ENCODE results near the gene LITAFD. TPM values are rescaled to one million over a fixed set of nuclear protein-coding genes. Genes with fewer than 3 reads are reported as not detected.
"Not testable (repeated sequence)": the region's sequence is repeated elsewhere in the genome, so short reads cannot be mapped to it uniquely, and the experiment has no call there.

The LITAFD gene
- total RNA-seq, result not detected

GRCh38 chr16:8882041-8882617, at the start of gene LITAFD:
Gene LITAFD, plus strand, starts transcription at chr16:8882351. Its CDS starts 2,005 bp downstream, at chr16:8884356.
- no peak within 1 kb of the TSS for H3K4me3 ChIP-seq
- no peaks in the 10 kb centered on the region for H3K36me3 ChIP-seq
- H3K4me1 ChIP-seq, result peaks cover 11 to 42% (median 34%) of the 10 kb centered on the region in 4 donors
- WGBS, 2 donors (ENCODE audit: low coverage in 1 of 2), result 74% methylated on average over 10 of the region's 10 CpGs; no CpG with 5 or more reads in 1 of the 2 donors
- no peaks in the 10 kb centered on the region for H3K27me3 ChIP-seq
- H3K9me3 ChIP-seq, result no peaks in the 10 kb centered on the region
- TF ChIP-seq POLR2AphosphoS5 (IDR thresholded peaks at IDR 0.05) (no peak), CTCF (IDR thresholded peaks at IDR 0.05) (no peak), EP300 (IDR thresholded peaks at IDR 0.05; ENCODE audit: low read depth) (no peak), POLR2A (IDR thresholded peaks at IDR 0.05) (no peak)
- no peak for DNase-seq
- intact Hi-C loops (cut with DNase I; ENCODE audit: low total_unique reads) (loop anchor here (5.0 kb wide), 2 partner anchors 215 to 315 kb away; no protein-coding TSS in a partner anchor), in situ Hi-C loops (cut with MboI; ENCODE audit: low pct_ligation_motif_present in 1 of 4, low pct_unique_long_range_greater_than_20kb in 1 of 4, low sequenced_read_pairs in 3 of 4) (loop anchor here (5.0 to 25.0 kb wide), 4 partner anchors 217 to 315 kb away; partner anchors contain the start of gene ABAT (in 1 of the 4))
- H3K27ac ChIP-seq, result no peak within 1 kb of the TSS

GRCh38 chr16:8832717-8833105, 49.4 kb upstream of the LITAFD start:
- DNase-seq, result no peak
- no peak overlapping the region for H3K27ac ChIP-seq
- H3K4me3 ChIP-seq, result no peak overlapping the region
- TF ChIP-seq EP300 (IDR thresholded peaks at IDR 0.05; ENCODE audit: low read depth) (no peak), POLR2AphosphoS5 (IDR thresholded peaks at IDR 0.05) (no peak)
- intact Hi-C loops (cut with DNase I; ENCODE audit: low total_unique reads) (no loop called here), in situ Hi-C loops (cut with MboI; ENCODE audit: low pct_ligation_motif_present in 1 of 4, low pct_unique_long_range_greater_than_20kb in 1 of 4, low sequenced_read_pairs in 3 of 4) (no loop called here)
- H3K9me3 ChIP-seq, result no peaks in the 10 kb centered on the region
- H3K27me3 ChIP-seq, result no peaks in the 10 kb centered on the region
- no peaks in the 10 kb centered on the region for H3K4me1 ChIP-seq
- peaks cover 0 to 20% (median 7%) of the 10 kb centered on the region in 4 donors for H3K36me3 ChIP-seq
- WGBS, 2 donors (ENCODE audit: low coverage in 1 of 2), result 60 to 88% methylated on average over 1 to 16 of the region's 16 CpGs

GRCh38 chr16:8836797-8837196, 45.4 kb upstream of the LITAFD start:
- H3K36me3 ChIP-seq; H3K27me3 ChIP-seq; H3K4me3 ChIP-seq; H3K9me3 ChIP-seq; DNase-seq; intact Hi-C loops (cut with DNase I; ENCODE audit: low total_unique reads); H3K27ac ChIP-seq; H3K4me1 ChIP-seq; in situ Hi-C loops (cut with MboI; ENCODE audit: low pct_ligation_motif_present in 1 of 4, low pct_unique_long_range_greater_than_20kb in 1 of 4, low sequenced_read_pairs in 3 of 4): not testable (repeated sequence)
- WGBS, 2 donors (ENCODE audit: low coverage in 1 of 2), result 86 to 92% methylated on average over 1 to 7 of the region's 7 CpGs

GRCh38 chr16:8837594-8837993, 44.6 kb upstream of the LITAFD start:
- in situ Hi-C loops (cut with MboI; ENCODE audit: low pct_ligation_motif_present in 1 of 4, low pct_unique_long_range_greater_than_20kb in 1 of 4, low sequenced_read_pairs in 3 of 4); DNase-seq; H3K4me1 ChIP-seq; H3K27me3 ChIP-seq; H3K9me3 ChIP-seq; H3K4me3 ChIP-seq; H3K36me3 ChIP-seq; intact Hi-C loops (cut with DNase I; ENCODE audit: low total_unique reads); H3K27ac ChIP-seq: not testable (repeated sequence)
- WGBS, 2 donors (ENCODE audit: low coverage in 1 of 2), result 91 to 94% methylated on average over 13 to 15 of the region's 15 CpGs

GRCh38 chr16:8842016-8842415, 40.1 kb upstream of the LITAFD start:
- not testable (repeated sequence) for H3K4me1 ChIP-seq

GRCh38 chr16:8843296-8843695, 38.9 kb upstream of the LITAFD start:
- H3K9me3 ChIP-seq; H3K36me3 ChIP-seq; DNase-seq; H3K4me1 ChIP-seq; H3K27me3 ChIP-seq; H3K27ac ChIP-seq; in situ Hi-C loops (cut with MboI; ENCODE audit: low pct_ligation_motif_present in 1 of 4, low pct_unique_long_range_greater_than_20kb in 1 of 4, low sequenced_read_pairs in 3 of 4); intact Hi-C loops (cut with DNase I; ENCODE audit: low total_unique reads); H3K4me3 ChIP-seq: not testable (repeated sequence)
- WGBS, 2 donors (ENCODE audit: low coverage in 1 of 2), result 93% methylated on average over 10 of the region's 12 CpGs; no CpG with 5 or more reads in 1 of the 2 donors

More at GRCh38 chr16:8842016-8842415, 40.1 kb upstream of the LITAFD start:
- in situ Hi-C loops (cut with MboI; ENCODE audit: low pct_ligation_motif_present in 1 of 4, low pct_unique_long_range_greater_than_20kb in 1 of 4, low sequenced_read_pairs in 3 of 4); DNase-seq; H3K36me3 ChIP-seq; H3K27me3 ChIP-seq; intact Hi-C loops (cut with DNase I; ENCODE audit: low total_unique reads); H3K4me3 ChIP-seq; H3K9me3 ChIP-seq: not testable (repeated sequence)
- 52 to 73% methylated on average over 3 to 4 of the region's 4 CpGs for WGBS, 2 donors (ENCODE audit: low coverage in 1 of 2)
- H3K27ac ChIP-seq, result peak overlapping the region in 1 of 4 donors; percentile 34
